ENCODE data around the gene CATSPERD. TPM values are rescaled to one million over a fixed set of nuclear protein-coding genes. Genes with fewer than 3 reads are reported as not detected.
"Not testable (repeated sequence)": the region's sequence is repeated elsewhere in the genome, so short reads cannot be mapped to it uniquely, and the experiment has no call there.

CATSPERD gene
- total RNA-seq, 1 experiment from 2014 or later = not detected

DNA sequence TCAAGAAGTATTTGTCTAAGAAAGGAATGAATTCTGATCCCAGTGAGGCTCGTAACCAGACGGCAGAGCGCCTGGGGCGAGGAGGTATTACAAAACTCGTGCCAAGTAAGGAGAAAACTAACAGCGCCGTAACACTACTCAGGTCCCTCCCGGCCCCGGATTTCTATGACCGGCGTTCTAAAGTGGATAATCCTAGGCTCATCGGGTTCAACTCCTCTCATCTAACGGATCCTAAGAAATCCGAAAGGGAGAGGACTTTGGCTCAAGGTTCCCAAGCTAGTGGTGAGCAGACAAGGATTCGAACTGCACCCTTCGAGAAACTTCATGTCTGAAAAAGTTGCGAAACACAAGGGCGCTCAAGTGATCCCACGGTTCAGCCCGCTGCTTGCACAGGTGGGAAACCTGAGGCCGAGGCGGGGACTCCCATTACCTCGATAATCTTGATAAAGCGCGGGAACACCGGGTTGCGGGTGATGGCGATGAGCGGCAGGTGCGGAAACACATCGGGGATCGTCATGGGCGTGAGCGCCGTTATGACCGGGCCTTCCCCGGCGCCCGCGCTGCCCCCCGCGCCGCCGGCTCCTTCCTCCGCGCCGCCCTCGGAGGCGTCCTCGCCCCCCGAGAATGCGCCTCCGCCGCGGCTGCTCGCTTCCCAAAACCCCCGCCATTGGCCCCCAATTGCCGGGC, 1.0 kb upstream of the CATSPERD start:
- DNase-seq (ENCODE audit: low spot score) = no peak

- no peak for DNase-seq (ENCODE audit: low spot score)
Observed at GRCh38 chr19:5727453-5728050, 7.1 kb downstream of the CATSPERD start.

DNA sequence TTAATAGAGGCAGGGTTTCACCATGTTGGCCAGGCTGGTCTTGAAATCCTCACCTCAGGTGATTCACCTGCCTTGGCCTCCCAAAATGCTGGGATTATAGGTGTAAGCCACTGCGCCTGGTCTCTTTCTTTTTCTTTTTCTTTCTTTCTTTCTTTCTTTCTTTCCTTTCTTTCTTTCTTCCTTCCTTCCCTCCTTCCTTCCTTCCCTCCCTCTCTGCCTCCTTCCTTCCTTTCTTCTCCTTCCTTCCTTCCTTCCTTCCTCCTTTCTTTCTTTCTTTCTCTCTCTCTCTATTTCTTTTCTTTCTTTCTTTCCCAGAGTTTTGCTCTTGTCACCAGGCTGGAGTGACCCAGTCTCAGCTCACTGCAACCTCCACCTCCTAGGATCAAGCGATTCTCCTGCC, 12.7 kb downstream of the CATSPERD start:
- DNase-seq (ENCODE audit: low spot score) = not testable (repeated sequence)

DNA sequence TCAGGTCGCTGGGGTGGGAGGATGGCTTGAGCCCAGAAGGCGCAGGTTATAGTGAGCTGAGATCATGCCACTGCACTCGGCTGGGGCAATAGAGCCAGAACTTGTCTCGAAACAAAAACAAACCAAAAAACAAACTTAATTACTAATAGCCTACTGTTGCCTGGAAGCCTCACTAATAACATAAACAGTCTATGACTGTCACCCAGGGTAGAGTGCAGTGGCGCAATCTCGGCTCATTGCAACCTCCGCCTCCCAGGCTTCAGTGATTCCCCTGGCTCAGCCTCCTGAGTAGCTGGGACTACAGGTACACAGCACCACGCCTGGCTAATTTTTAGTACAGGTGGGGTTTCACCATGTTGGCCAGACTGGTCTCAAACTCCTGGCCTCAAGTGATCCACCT, 18.0 kb downstream of the CATSPERD start:
- DNase-seq (ENCODE audit: low spot score) = no peak

DNA sequence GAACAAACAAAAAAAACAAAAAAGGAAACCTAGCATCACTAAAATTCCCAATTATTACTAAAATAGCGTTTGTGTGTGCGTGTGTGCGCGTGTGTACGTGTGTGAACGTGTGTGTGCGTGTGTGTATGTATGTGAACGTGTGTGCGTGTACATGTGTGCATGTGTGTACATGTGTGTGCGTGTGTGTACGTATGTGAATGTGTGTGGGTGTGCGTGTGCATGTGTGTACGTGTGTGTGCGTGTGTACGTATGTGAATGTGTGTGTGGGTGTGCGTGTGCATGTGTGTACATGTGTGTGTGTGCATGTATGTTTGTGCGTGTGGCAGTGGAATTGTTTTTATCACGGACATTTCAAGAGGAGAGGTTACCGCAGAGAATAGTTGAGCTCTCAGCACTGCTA, 21.6 kb downstream of the CATSPERD start:
- no peak for DNase-seq (ENCODE audit: low spot score)

DNA sequence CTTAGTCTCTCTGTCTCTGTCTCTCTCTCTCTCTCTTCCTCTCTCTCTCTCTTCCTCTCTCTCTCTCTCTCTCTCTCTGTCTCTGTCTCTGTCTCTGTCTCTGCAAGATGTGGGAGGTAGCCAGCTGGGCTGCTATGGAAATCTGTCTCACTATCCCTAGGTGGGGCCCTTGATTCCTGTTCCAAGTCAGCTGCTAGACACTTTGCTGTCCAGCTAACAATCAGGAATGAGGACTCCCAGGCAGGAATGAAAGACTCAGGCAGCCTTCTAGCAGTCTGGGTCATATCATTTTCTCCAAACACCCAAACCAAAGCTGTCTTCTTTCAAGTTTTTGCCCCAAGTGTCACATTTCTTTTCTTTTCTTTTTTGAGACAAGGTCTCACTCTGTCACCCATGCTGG, 23.2 kb downstream of the CATSPERD start:
- DNase-seq (ENCODE audit: low spot score) = no peak

DNA sequence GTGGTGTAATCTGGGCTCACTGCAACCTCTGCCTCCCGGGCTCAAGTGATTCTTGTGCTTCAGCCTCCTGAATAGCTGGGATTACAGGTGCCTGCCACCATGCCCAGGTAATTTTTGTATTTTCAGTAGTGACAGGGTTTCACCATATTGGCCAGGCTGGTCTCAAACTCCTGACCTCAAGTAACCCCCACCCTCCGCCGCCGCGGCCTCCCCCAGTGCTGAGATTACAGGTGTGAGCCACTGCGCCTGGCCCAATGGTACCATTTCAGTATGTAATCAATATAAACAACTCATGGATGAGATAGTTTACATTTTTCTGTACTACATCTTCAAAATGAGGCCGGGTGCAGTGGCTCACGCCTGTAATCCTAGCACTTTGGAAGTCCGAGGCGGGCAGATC, 24.6 kb downstream of the CATSPERD start:
- DNase-seq (ENCODE audit: low spot score) = not testable (repeated sequence)

- DNase-seq (ENCODE audit: low spot score) = not testable (repeated sequence)
Observed at GRCh38 chr19:5748920-5749319, 28.5 kb downstream of the CATSPERD start.

DNA sequence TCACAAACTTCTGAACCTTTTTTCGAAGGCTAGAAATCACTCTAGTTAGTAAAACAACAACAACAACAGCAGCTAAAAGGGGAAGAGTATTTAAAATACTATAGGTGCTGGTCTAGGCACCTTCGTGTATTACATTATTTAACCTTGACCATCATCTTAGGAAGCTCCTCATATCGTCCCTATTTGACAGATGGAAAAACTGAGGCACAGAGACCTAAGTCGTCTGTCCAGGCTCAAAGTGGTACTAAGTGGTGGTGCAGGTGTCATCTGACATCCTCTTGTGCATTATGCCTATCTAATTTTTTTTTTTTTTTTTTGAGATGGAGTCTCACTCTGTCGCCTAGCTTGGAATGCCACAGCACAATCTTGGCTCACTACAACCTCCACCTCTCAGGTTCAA, 29.1 kb downstream of the CATSPERD start:
- DNase-seq (ENCODE audit: low spot score) = no peak

GRCh38 chr19:5751709-5752108, 31.3 kb downstream of the CATSPERD start:
- no peak for DNase-seq (ENCODE audit: low spot score)

DNA sequence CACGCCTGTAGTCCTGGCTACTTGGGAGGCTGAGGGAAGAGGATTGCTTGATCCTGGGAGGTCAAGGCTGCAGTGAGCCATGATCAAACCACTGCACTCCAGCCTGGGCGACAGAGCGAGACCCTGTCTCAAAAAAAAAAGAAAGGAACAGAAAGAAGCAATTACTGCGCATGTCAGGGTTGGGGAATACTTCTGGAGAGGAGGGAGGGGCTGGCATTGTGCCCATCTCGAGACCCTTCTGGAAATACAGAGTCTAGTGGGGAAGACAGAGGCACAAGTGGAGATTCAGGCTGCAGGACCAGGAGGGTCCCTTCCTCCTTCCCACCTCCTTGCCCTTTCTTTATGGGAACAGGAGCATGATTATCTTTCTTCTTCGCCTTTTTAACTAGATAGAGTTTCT, 33.3 kb downstream of the CATSPERD start:
- DNase-seq (ENCODE audit: low spot score) = no peak

DNA sequence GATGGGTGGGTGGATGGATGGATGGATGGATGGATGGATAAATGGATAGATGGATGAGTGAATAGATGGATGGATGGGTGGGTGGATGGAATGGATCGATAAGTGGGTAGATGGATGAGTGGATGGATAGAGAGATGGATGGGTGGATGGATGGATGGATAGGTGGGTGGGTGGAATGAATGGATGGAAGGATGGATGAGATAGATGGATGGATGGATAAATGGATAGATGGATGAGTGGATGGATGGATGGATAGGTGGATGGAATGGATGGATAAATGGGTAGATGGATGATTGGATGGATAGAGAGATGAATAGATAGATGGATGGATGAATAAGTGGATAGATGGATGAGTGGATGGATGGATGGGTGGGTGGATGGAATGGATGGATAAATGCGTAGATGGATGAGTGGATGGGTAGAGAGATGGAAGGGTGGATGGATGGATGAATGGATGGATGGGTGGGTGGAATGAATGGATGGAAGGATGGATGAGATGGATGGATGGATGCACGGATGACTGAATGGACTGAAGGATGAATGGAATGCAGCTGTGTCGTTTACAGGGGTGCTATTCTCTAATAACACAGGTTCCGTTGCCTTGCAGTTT, 42.3 kb downstream of the CATSPERD start:
- no peak for DNase-seq (ENCODE audit: low spot score)

DNA sequence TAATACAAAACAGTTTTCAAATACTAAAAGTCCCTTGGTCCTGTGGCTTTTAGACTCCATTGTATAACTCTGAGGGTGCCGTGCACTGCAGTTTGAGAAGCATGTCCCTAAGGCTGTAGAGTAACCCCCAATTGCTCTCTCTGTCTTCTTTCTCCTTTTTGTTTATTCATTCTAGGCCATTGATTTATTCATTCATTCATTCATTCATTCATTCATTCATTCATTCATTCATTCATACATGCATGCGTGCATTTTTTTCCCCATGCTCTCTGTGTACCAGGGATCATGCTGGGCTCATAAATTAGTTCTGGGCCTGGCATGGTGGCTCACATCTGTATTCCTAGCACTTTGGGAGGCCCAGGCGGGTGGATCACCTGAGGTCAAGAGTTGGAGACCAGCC, 44.8 kb downstream of the CATSPERD start:
- no peak for DNase-seq (ENCODE audit: low spot score)

DNA sequence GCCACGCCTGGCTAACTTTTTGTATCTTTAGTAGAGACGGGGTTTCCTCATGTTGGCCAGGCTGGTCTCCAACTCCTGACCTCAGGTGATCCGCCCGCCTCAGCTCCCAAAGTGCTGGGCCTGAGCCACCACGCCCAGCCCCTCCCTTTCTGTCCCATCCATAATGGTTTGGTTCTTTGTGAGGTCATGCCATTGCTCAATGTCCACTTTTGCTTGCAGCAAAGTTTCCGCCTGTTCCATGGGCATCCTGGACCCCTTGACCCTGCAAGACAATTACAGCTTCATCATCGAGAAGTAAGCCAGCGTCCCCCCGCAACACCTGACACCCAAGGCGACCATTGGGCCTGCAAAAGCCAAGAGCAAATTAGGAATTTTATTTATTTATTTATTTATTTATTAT, 47.5 kb downstream of the CATSPERD start:
- DNase-seq (ENCODE audit: low spot score) = no peak

- no peak for DNase-seq (ENCODE audit: low spot score)
Observed at GRCh38 chr19:5772416-5772815, 52.0 kb downstream of the CATSPERD start.

GRCh38 chr19:5773276-5773675, 52.8 kb downstream of the CATSPERD start:
- DNase-seq (ENCODE audit: low spot score) = no peak

DNA sequence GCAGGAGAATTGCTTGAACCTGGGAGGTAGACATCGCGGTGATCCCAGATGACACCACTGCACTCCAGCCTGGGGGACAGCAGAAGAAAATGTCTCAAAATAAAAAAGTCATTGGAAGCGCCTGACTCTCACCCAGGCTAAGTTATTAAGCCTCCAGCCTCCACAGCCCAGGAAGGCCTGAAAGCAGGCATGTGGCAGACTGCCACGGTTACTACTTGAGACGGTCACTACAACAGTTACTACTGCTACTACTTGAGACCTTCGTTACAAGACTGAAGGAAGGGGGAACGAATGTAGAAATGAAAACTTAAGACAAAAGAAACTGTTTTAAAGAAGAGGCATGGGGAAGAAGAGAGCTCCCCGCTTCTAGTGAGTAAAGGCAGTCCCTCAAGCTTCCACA, 54.5 kb downstream of the CATSPERD start:
- no peak for DNase-seq (ENCODE audit: low spot score)

DNA sequence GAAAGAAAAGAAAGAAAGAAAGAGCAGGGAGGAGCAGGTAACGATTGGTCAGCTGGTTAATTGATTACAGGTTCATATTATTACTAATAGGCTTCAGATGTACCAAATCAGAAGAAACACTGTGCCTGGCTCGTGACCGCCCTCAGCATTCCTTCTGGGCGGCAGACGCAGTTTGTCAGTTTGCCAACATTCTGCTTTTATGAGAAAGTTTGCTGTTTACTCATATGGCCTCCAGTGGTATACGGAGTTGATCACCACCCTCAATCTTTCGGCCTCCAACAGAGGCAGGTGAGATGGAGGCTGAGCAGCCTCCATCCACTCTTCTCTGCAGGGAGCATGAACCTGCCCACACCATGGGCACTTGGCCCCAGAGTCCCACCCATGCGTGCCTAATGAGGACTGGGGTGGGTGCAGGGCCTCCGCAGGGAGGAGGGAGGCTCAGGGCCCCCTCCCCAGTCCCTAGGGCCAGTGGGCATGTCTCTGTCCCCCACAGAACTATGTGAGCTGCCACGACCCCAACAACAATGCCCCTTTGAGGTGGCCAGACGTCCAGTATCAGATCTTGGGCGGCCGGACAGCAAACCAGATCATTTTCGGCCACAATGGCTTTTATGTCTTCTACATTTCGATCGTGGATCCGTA, 55.4 kb downstream of the CATSPERD start:
- DNase-seq (ENCODE audit: low spot score) = no peak

DNA sequence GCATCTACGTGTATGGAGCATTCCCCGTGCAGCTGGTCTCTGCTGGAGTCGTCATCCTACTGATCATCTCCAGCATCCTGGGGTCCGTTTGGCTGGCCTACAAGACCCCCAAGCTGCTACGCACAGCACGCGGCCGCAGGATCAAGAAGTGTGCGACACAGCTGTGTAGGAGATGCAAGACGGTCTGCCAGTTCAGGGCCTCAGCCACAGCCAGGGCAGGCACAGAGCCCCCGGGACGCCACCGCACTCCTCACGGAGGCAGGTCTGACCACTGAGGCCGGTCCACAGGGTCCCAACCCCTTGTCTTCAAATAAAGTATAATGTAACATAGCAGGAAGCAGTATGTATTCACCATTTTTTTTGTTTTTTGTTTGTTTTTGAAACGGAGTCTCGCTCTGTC, 58.0 kb downstream of the CATSPERD start:
- no peak for DNase-seq (ENCODE audit: low spot score)

- not testable (repeated sequence) for DNase-seq (ENCODE audit: low spot score)
Observed at GRCh38 chr19:5780916-5781315, 60.5 kb downstream of the CATSPERD start.

- DNase-seq (ENCODE audit: low spot score) = no peak
Observed at GRCh38 chr19:5782322-5782721, 61.9 kb downstream of the CATSPERD start.

DNA sequence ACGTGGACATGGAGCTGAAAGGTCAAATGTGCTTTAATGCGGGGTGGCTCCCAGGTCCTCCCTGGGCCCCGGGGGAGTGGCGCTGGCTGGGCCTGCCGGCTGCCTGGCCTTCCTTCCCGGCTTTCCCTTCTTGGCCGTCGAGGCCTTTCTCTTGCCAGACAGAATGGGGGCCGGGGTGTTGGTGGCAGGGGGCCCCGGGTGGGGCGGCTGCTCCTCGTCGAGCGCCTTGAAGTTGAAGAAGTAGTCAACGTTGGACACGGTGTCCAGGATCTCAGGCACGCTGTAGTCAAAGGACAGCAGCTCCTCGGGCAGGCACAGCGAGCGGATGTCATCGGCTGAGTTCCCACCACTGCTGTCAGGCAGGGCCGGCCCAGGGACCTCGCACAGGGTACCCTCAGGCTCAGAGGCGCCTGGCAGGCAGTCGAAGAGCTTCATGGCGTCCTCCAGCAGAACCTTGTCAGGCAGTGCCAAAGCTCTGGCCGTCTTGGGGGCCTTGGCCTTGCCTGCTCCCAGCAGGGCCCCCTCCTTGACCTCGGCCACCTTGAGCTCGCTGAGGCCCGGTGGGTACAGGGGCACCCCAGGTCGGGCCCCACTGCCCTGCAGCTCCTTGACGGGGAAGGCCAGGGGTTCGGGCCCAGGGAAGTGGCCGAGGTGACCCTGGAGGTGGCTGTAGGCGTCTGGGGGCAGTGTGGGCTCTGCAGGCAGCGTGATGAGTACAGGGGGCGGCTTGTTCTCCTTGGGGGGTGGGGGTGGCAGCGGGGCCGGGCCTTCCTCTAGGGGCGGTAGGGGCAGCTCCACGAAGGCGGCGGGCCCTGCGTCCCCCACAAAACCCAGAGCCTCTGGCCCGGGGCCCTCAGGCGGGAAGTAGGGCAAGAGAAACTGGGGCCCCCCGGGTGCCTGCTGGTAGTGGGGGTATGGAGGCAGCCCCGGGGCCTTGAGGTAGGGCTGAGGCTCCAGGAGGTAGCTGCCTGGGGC, 62.8 kb downstream of the CATSPERD start:
- DNase-seq (ENCODE audit: low spot score) = no peak

Measured in A172 (cell line).